GM19395 (cell line): ENCODE measurements around the gene ME1.
"Not testable (repeated sequence)": the region's sequence is repeated elsewhere in the genome, so short reads cannot be mapped to it uniquely, and the experiment has no call there.

Experiments used
- ATAC-seq: cut with Tn5 transposase; IDR thresholded peaks from one replicate; pipeline ENCODE4 v1.9.1; 2021; ENCODE audit warnings: mild to moderate bottlenecking, moderate library complexity; ENCODE audit not compliant: unreplicated experiment

The ME1 gene

DNA sequence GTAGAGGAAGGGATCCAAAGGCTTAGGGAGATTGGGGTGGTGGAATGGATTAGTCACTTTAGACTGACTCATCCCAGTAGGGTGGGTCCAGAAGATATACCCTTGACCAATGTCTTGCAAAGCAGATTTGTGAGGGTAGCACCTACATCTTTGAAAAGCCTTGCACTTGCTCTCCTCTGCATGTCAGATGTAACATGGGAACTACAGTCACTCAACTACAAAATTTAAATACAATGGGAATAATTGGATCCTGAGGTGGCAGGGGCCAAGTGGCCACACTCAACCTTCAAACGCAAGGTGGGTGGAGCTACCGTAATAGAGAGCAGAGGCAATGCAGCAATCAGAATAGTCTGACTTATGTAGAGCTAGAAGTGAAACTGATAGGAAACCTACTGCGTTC lies 71.2 kb downstream of the ME1 start:
- no peak for ATAC-seq

- ATAC-seq = no peak
Measured at GRCh38 chr6:83354747-83355146, 76.1 kb downstream of the ME1 start.

- ATAC-seq = no peak
Measured at GRCh38 chr6:83352424-83353061, 78.3 kb downstream of the ME1 start.

DNA sequence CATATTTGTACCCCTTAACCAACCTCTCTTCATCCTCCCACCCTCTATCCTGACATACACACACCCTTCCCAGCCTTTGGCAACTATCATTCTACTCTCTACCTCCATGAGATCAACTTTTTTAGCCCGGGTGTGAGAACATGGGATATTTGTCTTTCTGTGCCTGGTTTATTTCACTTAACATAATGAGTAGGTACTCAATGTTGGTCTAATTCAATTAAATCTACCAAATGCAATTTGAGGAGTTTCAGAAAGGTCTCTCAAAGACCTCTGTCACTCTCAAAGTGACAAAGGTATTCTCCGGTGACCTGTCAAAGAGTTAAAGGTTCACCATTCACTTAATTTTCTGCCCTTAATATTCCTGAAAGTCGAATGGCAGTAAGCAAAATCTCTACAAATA lies 87.7 kb downstream of the ME1 start:
- no peak for ATAC-seq

DNA sequence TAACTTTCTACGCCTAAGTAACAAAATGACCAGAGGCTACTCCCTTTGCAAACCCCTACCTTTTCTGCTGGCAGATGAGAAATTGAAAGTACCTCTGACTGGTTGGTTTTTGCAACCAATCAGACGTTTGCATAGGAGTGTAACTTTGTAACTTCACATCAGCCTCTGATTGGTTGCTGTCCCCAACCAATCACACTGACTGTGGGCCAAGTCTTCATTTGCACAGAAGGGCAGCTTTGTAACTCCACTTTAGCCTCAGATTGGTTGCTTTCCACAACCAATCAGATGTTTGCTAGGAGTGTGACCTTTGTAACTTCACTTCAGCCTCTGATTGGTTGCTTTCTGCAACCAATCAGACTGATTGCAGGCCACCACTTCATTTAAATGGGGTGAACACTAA lies 89.1 kb downstream of the ME1 start:
- no peak for ATAC-seq

DNA sequence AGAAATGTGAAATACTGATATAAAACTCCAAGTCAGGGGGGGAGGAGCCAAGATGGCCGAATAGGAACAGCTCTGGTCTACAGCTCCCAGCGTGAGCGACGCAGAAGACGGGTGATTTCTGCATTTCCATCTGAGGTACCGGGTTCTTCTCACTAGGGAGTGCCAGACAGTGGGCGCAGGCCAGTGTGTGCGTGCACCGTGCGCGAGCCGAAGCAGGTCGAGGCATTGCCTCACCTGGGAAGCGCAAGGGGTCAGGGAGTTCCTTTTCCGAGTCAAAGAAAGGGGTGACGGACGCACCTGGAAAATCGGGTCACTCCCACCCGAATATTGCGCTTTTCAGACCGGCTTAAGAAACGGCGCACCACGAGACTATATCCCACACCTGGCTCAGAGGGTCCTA lies 96.9 kb downstream of the ME1 start:
- not testable (repeated sequence) for ATAC-seq

- no peak for ATAC-seq
Measured at GRCh38 chr6:83333500-83333899, 97.4 kb downstream of the ME1 start.

DNA sequence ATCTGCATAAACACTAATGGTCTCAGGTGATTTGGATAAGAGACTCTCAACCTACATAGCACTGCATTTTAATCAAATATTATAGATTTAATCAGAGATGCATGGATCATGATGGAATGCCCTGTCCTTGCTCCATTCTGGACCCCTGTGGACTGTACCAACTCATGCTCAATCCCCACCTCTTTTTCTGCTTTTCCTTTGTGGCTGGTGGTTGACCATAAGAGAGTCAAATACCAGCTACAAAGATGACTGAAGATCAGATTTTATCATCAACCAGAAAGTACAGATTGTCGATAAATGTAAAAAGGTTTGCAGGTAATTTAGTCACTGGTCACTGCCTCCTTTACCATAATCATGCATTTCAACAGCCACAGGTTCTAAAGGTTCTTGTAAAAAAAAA lies 116.2 kb downstream of the ME1 start:
- ATAC-seq = no peak

GRCh38 chr6:83313882-83314281 lies 117.0 kb downstream of the ME1 start:
- peak; percentile 68 for ATAC-seq

DNA sequence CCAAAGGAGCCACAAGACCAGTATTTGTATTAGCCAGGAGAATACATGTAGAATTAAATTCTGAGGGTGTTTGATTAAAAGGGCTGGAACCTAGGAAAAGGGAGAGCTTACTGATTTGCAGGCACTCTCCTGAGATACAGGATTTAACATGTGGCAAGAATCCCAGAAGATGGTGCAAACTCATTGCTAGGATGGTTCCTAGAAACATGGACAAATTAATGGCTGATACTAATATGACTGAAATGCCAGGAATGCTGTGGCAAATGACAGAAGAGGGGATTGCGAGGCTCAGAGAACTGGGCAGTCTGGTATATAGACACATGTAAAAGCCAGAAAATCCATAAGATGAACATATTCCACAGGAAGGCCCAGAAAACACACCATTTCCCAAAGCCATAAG lies 119.6 kb downstream of the ME1 start:
- no peak for ATAC-seq

- no peak for ATAC-seq
Measured at GRCh38 chr6:83310046-83310445, 120.8 kb downstream of the ME1 start.

DNA sequence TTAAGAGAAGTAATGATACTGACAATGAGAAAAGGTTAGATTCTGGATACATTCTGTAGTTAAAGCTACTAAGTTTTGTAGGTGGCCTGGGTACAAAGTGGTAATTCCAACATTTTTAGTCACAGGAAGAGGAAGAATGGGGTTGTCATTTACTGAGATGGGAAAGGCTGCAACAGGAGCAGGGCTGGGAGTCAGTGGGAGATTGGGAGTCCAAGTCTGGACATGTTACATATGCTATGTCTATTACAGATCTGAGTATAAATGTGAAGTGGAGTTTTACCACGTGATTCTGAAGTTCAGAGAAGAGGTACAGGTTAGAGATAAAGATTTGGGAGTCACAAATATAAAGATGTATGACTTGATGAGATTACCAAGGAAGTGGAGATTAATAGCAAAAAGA lies 121.5 kb downstream of the ME1 start:
- no peak for ATAC-seq

DNA sequence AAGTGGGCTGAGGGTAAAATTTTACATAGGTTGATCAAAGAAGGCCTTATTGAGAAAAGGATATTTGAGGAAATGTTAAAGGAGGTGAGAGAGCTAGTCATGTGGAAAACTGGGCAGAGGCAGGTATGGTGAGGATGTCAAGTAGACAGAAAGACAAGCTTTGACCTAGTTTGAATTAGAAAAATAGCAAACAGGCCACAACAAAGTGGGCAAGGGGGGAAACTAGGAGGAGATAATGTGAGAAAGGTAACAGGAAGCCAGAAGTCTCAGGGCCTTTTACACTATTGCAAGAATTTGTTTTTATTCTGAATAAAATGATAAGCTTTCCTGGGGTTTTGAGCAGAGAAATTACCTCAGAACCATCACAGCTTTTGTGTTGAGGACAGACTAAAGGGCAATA lies 122.0 kb downstream of the ME1 start:
- no peak for ATAC-seq

GRCh38 chr6:83307849-83308248 lies 123.0 kb downstream of the ME1 start:
- ATAC-seq = no peak

GRCh38 chr6:83303426-83303825 lies 127.4 kb downstream of the ME1 start:
- no peak for ATAC-seq

DNA sequence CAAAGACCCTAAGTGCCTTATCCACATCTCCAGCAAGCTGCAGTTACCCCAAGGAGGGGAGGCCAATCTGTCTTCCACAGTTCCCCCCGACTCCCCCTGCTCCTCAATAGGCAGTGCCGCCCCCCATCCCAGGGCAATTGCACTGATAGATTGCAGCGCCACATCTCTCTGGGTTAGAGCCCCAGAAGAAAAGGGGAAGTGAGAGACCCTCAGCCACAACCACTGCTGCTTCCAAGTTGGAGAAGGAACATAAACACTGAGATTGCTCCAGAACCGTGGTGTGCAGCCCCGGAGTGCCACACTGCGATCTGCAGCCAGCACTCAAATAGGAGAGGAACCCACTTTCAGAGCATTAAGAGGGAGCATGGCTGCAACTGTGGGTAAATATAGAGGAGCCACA lies 136.2 kb downstream of the ME1 start:
- no peak for ATAC-seq

- ATAC-seq = peak; percentile 93
Measured at GRCh38 chr6:83292900-83293843, 137.7 kb downstream of the ME1 start.

- ATAC-seq = not testable (repeated sequence)
Measured at GRCh38 chr6:83287298-83287697, 143.6 kb downstream of the ME1 start.

- ATAC-seq = no peak
Measured at GRCh38 chr6:83285917-83286316, 144.9 kb downstream of the ME1 start.

- ATAC-seq = no peak
Measured at GRCh38 chr6:83273596-83273995, 157.3 kb downstream of the ME1 start.

DNA sequence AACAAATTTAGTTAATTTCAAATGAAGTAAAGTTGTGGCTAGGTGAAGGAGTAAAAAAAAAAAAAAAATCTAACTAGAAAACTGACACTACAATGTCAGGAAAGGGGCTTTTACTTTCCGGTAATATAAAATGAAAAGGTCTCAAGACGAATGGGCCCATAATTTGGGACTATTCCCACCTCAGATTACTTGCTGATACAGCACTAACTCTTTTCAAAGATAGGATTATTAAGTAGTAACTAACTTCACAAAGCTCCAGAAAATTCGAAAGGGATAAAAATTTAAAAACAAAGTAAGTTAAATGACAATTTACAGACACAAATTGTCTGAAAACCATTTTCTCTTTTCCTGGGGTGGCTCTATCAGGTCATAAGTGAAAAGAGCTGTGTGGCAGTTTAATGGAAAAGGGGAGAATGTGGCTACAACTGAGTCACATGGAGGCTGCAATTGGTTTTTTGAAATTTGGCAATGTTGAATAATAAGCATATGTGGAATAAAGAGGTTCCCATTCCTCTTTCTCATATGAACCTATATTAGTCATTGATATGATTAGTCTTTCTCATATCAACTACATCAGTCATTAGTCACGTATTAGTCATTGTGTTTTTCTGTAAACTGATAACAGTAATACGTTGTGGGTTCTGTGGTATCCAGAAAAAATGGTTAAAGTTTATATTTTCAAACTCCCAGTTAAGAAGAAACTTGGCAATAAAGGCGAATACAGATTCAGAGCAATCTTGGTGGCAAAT lies 159.7 kb downstream of the ME1 start:
- peak; percentile 80 for ATAC-seq

- no peak for ATAC-seq
Measured at GRCh38 chr6:83265384-83265783, 165.5 kb downstream of the ME1 start.
